Gastrocnemius medialis (tissue), 4 donors: ENCODE data around the gene RPL29.

Experiments
- CTCF ChIP-seq, 5 experiments: fragments of 450-650 bp in 3 of 5; fragments of 200-600 bp in 2 of 5; sonication (generic) in 2 of 5; IDR thresholded peaks in 4 of 5; conservative IDR thresholded peaks in 1 of 5; 1 replicate in 4 of 5; 2 replicates in 1 of 5; pipeline ENCODE4 v1.5.1; 2016 to 2019; ENCODE audit warnings: antibody characterized with exemption in 5 of 5, mild to moderate bottlenecking in 3 of 5, moderate library complexity in 3 of 5
- POLR2A ChIP-seq, 2 donors: fragments of 450-650 bp; IDR thresholded peaks; one replicate each; pipeline ENCODE4 v1.6.1; 2017; ENCODE audit warnings: antibody characterized with exemption in 2 of 2, mild to moderate bottlenecking in 2 of 2, moderate library complexity in 2 of 2

- TF ChIP-seq POLR2A (IDR thresholded peaks at IDR 0.05) (no peak), CTCF (IDR thresholded peaks at IDR 0.05 in 4 of 5, conservative IDR thresholded peaks at IDR 0.05 in 1 of 5) (no peak)
These were observed 33.8 kb downstream of the RPL29 start for GRCh38 chr3:51961602-51962569.
